ENCODE data around the gene INSIG2. TPM values are rescaled to one million over a fixed set of nuclear protein-coding genes. Genes with fewer than 3 reads are reported as not detected.

The INSIG2 gene
- total and polyA plus RNA-seq, 4 donors = 16.4 to 40.6 (median 22.9) TPM

DNA sequence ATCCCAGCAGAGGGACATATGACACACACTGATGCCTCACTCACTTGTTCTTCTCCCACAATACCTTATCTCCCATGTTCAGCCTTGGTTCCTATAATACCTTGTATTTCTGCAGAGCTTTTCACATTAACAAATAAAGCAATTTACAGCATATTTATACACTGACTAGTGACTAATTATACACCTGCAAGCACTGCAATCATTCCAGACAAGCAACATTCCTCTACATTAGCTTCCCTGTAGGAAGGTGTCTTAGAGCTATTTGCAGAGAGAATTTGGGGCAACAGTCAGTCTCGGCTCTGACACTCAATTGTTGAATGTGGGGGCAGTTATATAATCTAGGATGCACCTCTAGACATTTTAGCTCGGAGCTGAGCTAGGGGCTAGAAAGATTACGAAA, 9.5 kb upstream of the INSIG2 start:
- Histone ChIP-seq H3K9me3 (ENCODE audit: control insufficient read depth in 4 of 4, insufficient read depth in 3 of 4, low read length in 3 of 4) (no peaks in the 10 kb centered on the region), H3K27me3 (ENCODE audit: control insufficient read depth in 3 of 3, insufficient read depth in 3 of 3, low read length in 2 of 3) (peaks cover 0 to 13% (median 12%) of the 10 kb centered on the region in 3 donors), H3K4me1 (ENCODE audit: control insufficient read depth in 5 of 5, insufficient read depth in 5 of 5, low read length in 5 of 5) (peaks cover 0 to 5% (median 0%) of the 10 kb centered on the region in 5 donors), H3K4me3 (no peak overlapping the region), H3K36me3 (ENCODE audit: control insufficient read depth in 4 of 4, insufficient read depth in 4 of 4, low read length in 4 of 4) (no peaks in the 10 kb centered on the region), H3K27ac (ENCODE audit: low read depth in 1 of 2, low read length in 1 of 2) (no peak overlapping the region), H3K9ac (ENCODE audit: insufficient read depth in 1 of 2, low read length in 2 of 2) (no peak overlapping the region)
- TF ChIP-seq, protein P1, sequence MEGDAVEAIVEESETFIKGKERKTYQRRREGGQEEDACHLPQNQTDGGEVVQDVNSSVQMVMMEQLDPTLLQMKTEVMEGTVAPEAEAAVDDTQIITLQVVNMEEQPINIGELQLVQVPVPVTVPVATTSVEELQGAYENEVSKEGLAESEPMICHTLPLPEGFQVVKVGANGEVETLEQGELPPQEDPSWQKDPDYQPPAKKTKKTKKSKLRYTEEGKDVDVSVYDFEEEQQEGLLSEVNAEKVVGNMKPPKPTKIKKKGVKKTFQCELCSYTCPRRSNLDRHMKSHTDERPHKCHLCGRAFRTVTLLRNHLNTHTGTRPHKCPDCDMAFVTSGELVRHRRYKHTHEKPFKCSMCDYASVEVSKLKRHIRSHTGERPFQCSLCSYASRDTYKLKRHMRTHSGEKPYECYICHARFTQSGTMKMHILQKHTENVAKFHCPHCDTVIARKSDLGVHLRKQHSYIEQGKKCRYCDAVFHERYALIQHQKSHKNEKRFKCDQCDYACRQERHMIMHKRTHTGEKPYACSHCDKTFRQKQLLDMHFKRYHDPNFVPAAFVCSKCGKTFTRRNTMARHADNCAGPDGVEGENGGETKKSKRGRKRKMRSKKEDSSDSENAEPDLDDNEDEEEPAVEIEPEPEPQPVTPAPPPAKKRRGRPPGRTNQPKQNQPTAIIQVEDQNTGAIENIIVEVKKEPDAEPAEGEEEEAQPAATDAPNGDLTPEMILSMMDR (IDR thresholded peaks at IDR 0.05; ENCODE audit: control extremely low read depth, extremely low read depth) = no peak
- WGBS, 2 donors = 60 to 64% methylated on average over 3 of the region's 3 CpGs
- no peak for DNase-seq
- peak; percentile 27 for ATAC-seq (ENCODE audit: insufficient read depth, low FRiP score)

DNA sequence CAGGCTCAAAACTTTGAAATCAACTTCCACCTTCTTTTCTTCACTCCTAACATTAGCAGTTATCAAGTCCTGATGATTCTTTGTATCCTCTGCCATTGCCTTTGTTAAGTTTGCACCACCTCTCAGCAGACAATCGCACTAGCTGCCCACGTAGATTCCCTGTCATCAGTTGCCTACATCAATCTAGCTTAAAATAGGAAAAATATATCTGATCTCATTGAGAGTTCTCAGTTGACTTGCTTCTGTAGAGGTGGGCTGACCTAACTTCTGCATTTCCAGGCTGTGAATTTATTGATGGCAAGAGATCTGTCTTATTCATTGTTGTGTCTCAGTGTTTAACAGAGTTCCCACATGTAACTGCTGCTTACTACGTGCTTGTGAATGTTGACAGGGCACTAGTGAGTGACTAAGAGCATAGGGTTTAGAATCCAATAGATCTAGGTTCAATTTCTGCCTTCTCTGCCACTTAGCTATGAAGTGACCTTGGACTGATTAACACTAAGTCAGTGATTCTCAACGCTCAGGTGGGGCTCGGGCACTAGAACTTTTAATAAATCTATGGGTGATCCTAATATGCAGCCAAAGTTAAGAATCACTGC, 3.7 kb upstream of the INSIG2 start:
- WGBS, 2 donors = 91 to 94% methylated on average over 5 of the region's 5 CpGs
- Histone ChIP-seq H3K4me1 (ENCODE audit: control insufficient read depth in 5 of 5, insufficient read depth in 5 of 5, low read length in 5 of 5) (peaks cover 0 to 10% (median 2%) of the 10 kb centered on the region in 5 donors), H3K9ac (ENCODE audit: insufficient read depth in 1 of 2, low read length in 2 of 2) (no peak overlapping the region), H3K27me3 (ENCODE audit: control insufficient read depth in 3 of 3, insufficient read depth in 3 of 3, low read length in 2 of 3) (peaks cover 0 to 18% (median 12%) of the 10 kb centered on the region in 3 donors), H3K36me3 (ENCODE audit: control insufficient read depth in 4 of 4, insufficient read depth in 4 of 4, low read length in 4 of 4) (no peaks in the 10 kb centered on the region), H3K4me3 (no peak overlapping the region), H3K27ac (ENCODE audit: low read depth in 1 of 2, low read length in 1 of 2) (no peak overlapping the region), H3K9me3 (ENCODE audit: control insufficient read depth in 4 of 4, insufficient read depth in 3 of 4, low read length in 3 of 4) (no peaks in the 10 kb centered on the region)
- TF ChIP-seq, protein P1 (IDR thresholded peaks at IDR 0.05; ENCODE audit: control extremely low read depth, extremely low read depth) = no peak
- DNase-seq (no peak), ATAC-seq (ENCODE audit: insufficient read depth, low FRiP score) (no peak)

DNA sequence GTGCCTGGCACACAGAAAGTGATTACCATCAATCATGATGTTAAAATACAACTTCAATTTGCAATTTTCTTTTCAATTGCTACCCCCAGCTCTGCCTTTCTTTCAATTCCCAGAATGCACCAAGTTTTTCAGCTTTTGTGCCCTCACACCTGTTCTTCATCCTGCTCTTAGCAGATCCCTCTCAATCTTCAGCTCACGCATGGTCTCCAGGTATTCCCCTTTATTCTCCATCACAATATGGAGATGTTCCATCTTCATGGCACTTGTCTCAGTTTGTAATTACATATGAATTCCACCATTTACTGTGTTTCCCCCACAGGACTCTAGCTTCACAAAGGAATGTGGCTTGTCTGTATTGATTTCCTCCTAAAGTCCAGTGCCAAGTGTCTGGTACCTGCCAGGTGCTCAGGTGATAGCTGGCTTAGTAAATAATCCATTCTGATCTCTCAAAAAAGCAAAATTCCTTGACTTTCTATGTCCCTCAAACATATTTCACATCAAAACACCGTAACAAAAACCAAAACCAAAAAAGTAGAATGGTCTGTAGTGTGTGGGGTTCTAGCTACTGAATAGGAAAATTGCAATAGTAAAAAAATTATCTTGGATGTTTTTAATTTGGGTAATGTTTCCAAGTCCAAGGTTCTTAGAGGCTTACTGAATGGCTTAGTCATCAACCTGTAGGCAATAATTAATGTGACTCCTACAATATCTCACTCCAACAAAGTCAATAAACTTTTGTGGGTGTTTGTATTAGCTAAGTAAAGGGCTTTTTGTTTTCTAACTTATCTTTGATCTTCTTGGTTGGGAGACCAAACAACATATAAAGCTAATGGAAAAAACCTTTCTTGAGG, 2.9 kb upstream of the INSIG2 start:
- 87 to 98% methylated on average over 2 of the region's 2 CpGs for WGBS, 2 donors
- Histone ChIP-seq H3K27me3 (ENCODE audit: control insufficient read depth in 3 of 3, insufficient read depth in 3 of 3, low read length in 2 of 3) (peaks cover 0 to 17% (median 11%) of the 10 kb centered on the region in 3 donors), H3K36me3 (ENCODE audit: control insufficient read depth in 4 of 4, insufficient read depth in 4 of 4, low read length in 4 of 4) (no peaks in the 10 kb centered on the region), H3K4me1 (ENCODE audit: control insufficient read depth in 5 of 5, insufficient read depth in 5 of 5, low read length in 5 of 5) (peaks cover 0 to 18% (median 3%) of the 10 kb centered on the region in 5 donors), H3K9me3 (ENCODE audit: control insufficient read depth in 4 of 4, insufficient read depth in 3 of 4, low read length in 3 of 4) (no peaks in the 10 kb centered on the region), H3K9ac (ENCODE audit: insufficient read depth in 1 of 2, low read length in 2 of 2) (no peak overlapping the region), H3K4me3 (no peak overlapping the region), H3K27ac (ENCODE audit: low read depth in 1 of 2, low read length in 1 of 2) (no peak overlapping the region)
- DNase-seq = no peak
- TF ChIP-seq, protein P1 (IDR thresholded peaks at IDR 0.05; ENCODE audit: control extremely low read depth, extremely low read depth) = no peak
- ATAC-seq (ENCODE audit: insufficient read depth, low FRiP score) = no peak
